ENCODE data around the gene S100A10. TPM values are rescaled to one million over a fixed set of nuclear protein-coding genes. Genes with fewer than 3 reads are reported as not detected.

Gene S100A10
- polyA plus RNA-seq, 1 experiment: 40.3 TPM

- ChIA-PET POLR2A (no interaction called here), CTCF (interaction anchor here (0.9 to 1.5 kb wide), 4 partner anchors 9 to 26 kb away, joined by 3 to 6 read pairs (median 4); no protein-coding TSS in a partner anchor)
- no peak for DNase-seq (ENCODE audit: low read depth)
- peaks cover 6% of the 10 kb centered on the region for H3K27me3 ChIP-seq (ENCODE audit: control insufficient read depth, insufficient read depth, low read length)
- no peak overlapping the region for H3K4me3 ChIP-seq (ENCODE audit: low read depth, low read length)
- no peaks in the 10 kb centered on the region for H3K36me3 ChIP-seq (ENCODE audit: control insufficient read depth, insufficient read depth, low read length)
- no peak for TF ChIP-seq CTCF (IDR thresholded peaks at IDR 0.05; ENCODE audit: insufficient read depth, low read depth, low read length)
Observed at GRCh38 chr1:152022474-152022873, 28.8 kb upstream of the S100A10 start.

- POLR2A ChIA-PET: no interaction called here
Observed at GRCh38 chr1:152021569-152021968, 27.9 kb upstream of the S100A10 start.

GRCh38 chr1:152020849-152021248, 27.2 kb upstream of the S100A10 start:
- no peak for TF ChIP-seq CTCF (IDR thresholded peaks at IDR 0.05; ENCODE audit: insufficient read depth, low read depth, low read length)
- H3K4me3 ChIP-seq (ENCODE audit: low read depth, low read length): no peak overlapping the region
- no peaks in the 10 kb centered on the region for H3K36me3 ChIP-seq (ENCODE audit: control insufficient read depth, insufficient read depth, low read length)
- H3K27me3 ChIP-seq (ENCODE audit: control insufficient read depth, insufficient read depth, low read length): peaks cover 6% of the 10 kb centered on the region
- DNase-seq (ENCODE audit: low read depth): no peak
- ChIA-PET POLR2A (no interaction called here), CTCF (interaction anchor here (1.4 to 1.5 kb wide), 2 partner anchors 19 to 53 kb away, joined by 3 read pairs; no protein-coding TSS in a partner anchor)

More at GRCh38 chr1:152021569-152021968, 27.9 kb upstream of the S100A10 start:
- CTCF ChIA-PET: interaction anchor here (1.0 to 1.5 kb wide), 3 partner anchors 8 to 54 kb away, joined by 3 to 6 read pairs (median 3); no protein-coding TSS in a partner anchor
- Histone ChIP-seq H3K4me3 (ENCODE audit: low read depth, low read length) (no peak overlapping the region), H3K36me3 (ENCODE audit: control insufficient read depth, insufficient read depth, low read length) (no peaks in the 10 kb centered on the region), H3K27me3 (ENCODE audit: control insufficient read depth, insufficient read depth, low read length) (peaks cover 6% of the 10 kb centered on the region)
- DNase-seq (ENCODE audit: low read depth): no peak
- no peak for TF ChIP-seq CTCF (IDR thresholded peaks at IDR 0.05; ENCODE audit: insufficient read depth, low read depth, low read length)

- ChIA-PET CTCF (interaction anchor here (1.1 to 1.5 kb wide), 3 partner anchors 9 to 51 kb away, joined by 3 to 7 read pairs (median 5); no protein-coding TSS in a partner anchor), POLR2A (no interaction called here)
- no peak for DNase-seq (ENCODE audit: low read depth)
- no peak overlapping the region for H3K4me3 ChIP-seq (ENCODE audit: low read depth, low read length)
- H3K36me3 ChIP-seq (ENCODE audit: control insufficient read depth, insufficient read depth, low read length): no peaks in the 10 kb centered on the region
- TF ChIP-seq CTCF (IDR thresholded peaks at IDR 0.05; ENCODE audit: insufficient read depth, low read depth, low read length): peak; percentile 32; the same call in 1 of the 2 replicates
- peaks cover 7% of the 10 kb centered on the region for H3K27me3 ChIP-seq (ENCODE audit: control insufficient read depth, insufficient read depth, low read length)
Observed at GRCh38 chr1:152018537-152018936, 24.9 kb upstream of the S100A10 start.

GRCh38 chr1:152015766-152016165, 22.1 kb upstream of the S100A10 start:
- H3K36me3 ChIP-seq (ENCODE audit: control insufficient read depth, insufficient read depth, low read length): no peaks in the 10 kb centered on the region
- DNase-seq (ENCODE audit: low read depth): no peak
- peaks cover 11% of the 10 kb centered on the region for H3K27me3 ChIP-seq (ENCODE audit: control insufficient read depth, insufficient read depth, low read length)
- H3K4me3 ChIP-seq (ENCODE audit: low read depth, low read length): no peak overlapping the region
- CTCF ChIA-PET: interaction anchor here (0.6 to 7.2 kb wide), 8 partner anchors 12 to 128 kb away, joined by 3 to 56 read pairs (median 4); no protein-coding TSS in a partner anchor
- TF ChIP-seq CTCF (IDR thresholded peaks at IDR 0.05; ENCODE audit: insufficient read depth, low read depth, low read length): no peak
- POLR2A ChIA-PET: no interaction called here

Data from BJ (cell line).